Activated naive CD4-positive, alpha-beta T cell treated with anti-CD3 and anti-CD28 coated beads, Interleukin-2, amount 10 ng/mL, durations not matched to agents 7 days and 5 days (primary cell): ENCODE data around the gene MYO7B.

ENCODE experiments used
- CTCF ChIA-PET: fragments of 350-600 bp; sonication (Branson Sonifier 250); formaldehyde crosslinking; loops from one replicate; lab custom pipeline; 2021; ENCODE audit warnings: antibody characterized with exemption; lab: Charles Lee
- DNase-seq: peaks from one replicate; pipeline ENCODE4 v3.0.0-alpha.2; 2020
- H3K27ac Mint-ChIP-seq: one replicate; pipeline ENCODE4 v1.8.0; 2021; ENCODE audit warnings: mild to moderate bottlenecking, moderate library complexity, mixed read lengths
- H3K27me3 Mint-ChIP-seq: one replicate; pipeline ENCODE4 v1.8.0; 2021; ENCODE audit warnings: mild to moderate bottlenecking, mixed read lengths
- H3K36me3 Mint-ChIP-seq: one replicate; pipeline ENCODE4 v1.8.0; 2021; ENCODE audit warnings: mixed read lengths
- H3K4me1 Mint-ChIP-seq: one replicate; pipeline ENCODE4 v1.8.0; 2021; ENCODE audit warnings: mixed read lengths
- H3K4me3 Mint-ChIP-seq: one replicate; pipeline ENCODE4 v1.8.0; 2021; ENCODE audit warnings: mild to moderate bottlenecking, moderate library complexity, mixed read lengths
- H3K9me3 Mint-ChIP-seq: one replicate; pipeline ENCODE4 v1.8.0; 2021; ENCODE audit warnings: mixed read lengths

The MYO7B gene

GRCh38 chr2:127631541-127631996 is 96.1 kb downstream of the MYO7B start:
- H3K9me3 Mint-ChIP-seq, result no peaks in the 10 kb centered on the region
- H3K36me3 Mint-ChIP-seq, result peaks cover 2% of the 10 kb centered on the region
- peaks cover 6% of the 10 kb centered on the region for H3K4me1 Mint-ChIP-seq
- peaks cover 4% of the 10 kb centered on the region for H3K27me3 Mint-ChIP-seq
- CTCF ChIA-PET, result interaction anchor here (1.7 kb wide), 1 partner anchor 40 kb away, joined by 6 read pairs; no protein-coding TSS in a partner anchor
- DNase-seq, result no peak
- H3K4me3 Mint-ChIP-seq, result no peak overlapping the region
- H3K27ac Mint-ChIP-seq, result no peak overlapping the region

- peaks cover 3% of the 10 kb centered on the region for H3K27me3 Mint-ChIP-seq
- H3K4me1 Mint-ChIP-seq, result peaks cover 10% of the 10 kb centered on the region
- peaks cover 4% of the 10 kb centered on the region for H3K36me3 Mint-ChIP-seq
- H3K9me3 Mint-ChIP-seq, result no peaks in the 10 kb centered on the region
- H3K27ac Mint-ChIP-seq, result no peak overlapping the region
- no peak overlapping the region for H3K4me3 Mint-ChIP-seq
- no peak for DNase-seq
- CTCF ChIA-PET, result interaction anchor here (0.6 to 1.7 kb wide), 2 partner anchors 10 to 41 kb away, joined by 3 to 6 read pairs; no protein-coding TSS in a partner anchor
Measured at GRCh38 chr2:127631997-127632581, 96.6 kb downstream of the MYO7B start.

GRCh38 chr2:127632592-127633489 is 97.4 kb downstream of the MYO7B start:
- no peaks in the 10 kb centered on the region for H3K27me3 Mint-ChIP-seq
- no peak overlapping the region for H3K4me3 Mint-ChIP-seq
- CTCF ChIA-PET, result interaction anchor here (0.6 to 1.7 kb wide), 2 partner anchors 9 to 42 kb away, joined by 3 to 6 read pairs; no protein-coding TSS in a partner anchor
- H3K27ac Mint-ChIP-seq, result no peak overlapping the region
- no peaks in the 10 kb centered on the region for H3K9me3 Mint-ChIP-seq
- H3K4me1 Mint-ChIP-seq, result peaks cover 17% of the 10 kb centered on the region
- H3K36me3 Mint-ChIP-seq, result peaks cover 4% of the 10 kb centered on the region
- DNase-seq, result no peak

DNA sequence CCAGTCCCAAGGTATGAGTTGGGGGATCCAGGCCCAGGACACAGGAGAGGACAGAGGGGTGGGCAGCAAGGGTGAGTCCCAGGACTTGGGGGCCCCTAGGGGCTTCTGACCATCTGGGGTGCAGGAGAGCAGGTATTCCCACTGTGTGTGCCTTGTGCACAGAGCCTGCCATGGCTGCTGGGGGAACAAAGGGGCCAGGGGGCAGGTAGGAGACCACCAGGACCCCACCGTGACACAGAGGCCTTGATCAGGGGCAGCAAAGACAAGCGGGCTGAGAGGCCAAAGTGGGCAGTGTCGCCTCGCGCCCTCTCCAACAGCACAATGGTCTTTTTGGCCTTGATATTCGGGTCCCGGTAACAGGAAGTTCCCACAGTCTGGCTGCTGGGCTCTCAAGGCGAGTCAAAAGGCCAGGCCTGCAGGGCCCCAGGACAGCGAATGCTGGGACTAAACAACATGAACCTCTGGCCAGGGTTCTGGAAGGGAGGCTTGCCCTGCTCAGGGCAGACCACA is 98.1 kb downstream of the MYO7B start:
- Mint-ChIP-seq H3K4me3 (no peak overlapping the region), H3K4me1 (peaks cover 24% of the 10 kb centered on the region), H3K27me3 (no peaks in the 10 kb centered on the region), H3K36me3 (peaks cover 4% of the 10 kb centered on the region), H3K27ac (no peak overlapping the region), H3K9me3 (no peaks in the 10 kb centered on the region)
- CTCF ChIA-PET, result no interaction called here
- no peak for DNase-seq

GRCh38 chr2:127634066-127634617 is 98.7 kb downstream of the MYO7B start:
- CTCF ChIA-PET, result no interaction called here
- Mint-ChIP-seq H3K4me3 (no peak overlapping the region), H3K27me3 (no peaks in the 10 kb centered on the region), H3K9me3 (no peaks in the 10 kb centered on the region), H3K27ac (no peak overlapping the region), H3K36me3 (peaks cover 8% of the 10 kb centered on the region), H3K4me1 (peaks cover 30% of the 10 kb centered on the region)
- DNase-seq, result no peak

GRCh38 chr2:127634626-127635379 is 99.3 kb downstream of the MYO7B start:
- Mint-ChIP-seq H3K36me3 (peaks cover 9% of the 10 kb centered on the region), H3K9me3 (no peaks in the 10 kb centered on the region), H3K4me3 (no peak overlapping the region), H3K27me3 (no peaks in the 10 kb centered on the region), H3K27ac (no peak overlapping the region), H3K4me1 (peaks cover 36% of the 10 kb centered on the region)
- CTCF ChIA-PET, result no interaction called here
- no peak for DNase-seq

DNA sequence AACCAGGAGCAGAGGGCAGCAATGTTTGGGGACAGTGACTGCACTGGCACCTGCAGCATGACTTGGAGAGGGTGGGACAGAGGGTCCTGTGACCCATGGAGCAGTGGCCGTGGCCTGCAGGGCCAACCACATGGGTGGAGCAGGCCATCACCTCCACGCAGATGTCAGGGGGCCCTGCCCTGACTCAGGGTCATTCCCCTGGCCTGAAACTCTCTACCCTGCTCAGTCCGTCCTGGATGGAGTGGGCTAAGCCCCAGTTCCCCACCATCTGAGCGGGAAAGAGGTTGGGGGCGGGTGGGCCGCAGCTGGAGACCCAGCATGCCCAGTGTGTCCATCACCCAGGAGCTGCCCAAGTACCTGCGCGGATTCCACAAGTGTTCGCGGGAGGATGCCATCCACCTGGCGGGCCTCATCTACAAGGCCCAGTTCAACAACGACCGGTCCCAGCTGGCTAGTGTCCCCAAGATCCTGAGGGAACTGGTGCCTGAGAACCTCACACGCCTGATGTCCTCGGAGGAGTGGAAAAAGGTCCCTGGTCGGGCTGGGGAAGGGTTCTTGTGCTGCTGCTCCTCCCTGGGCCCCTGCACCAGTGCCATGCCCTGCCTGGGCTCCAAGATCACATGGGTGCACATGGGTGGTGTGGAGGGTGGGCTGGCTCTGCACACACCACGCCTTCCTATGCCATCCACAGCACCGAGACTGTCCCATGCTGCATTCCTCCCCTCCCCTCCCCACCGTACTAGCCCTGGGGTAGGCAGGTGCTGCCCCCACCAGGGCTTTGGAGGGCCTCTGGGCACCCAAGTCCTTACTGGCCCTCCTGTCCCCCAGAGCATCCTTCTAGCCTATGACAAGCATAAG is 100.1 kb downstream of the MYO7B start:
- no peak overlapping the region for H3K4me3 Mint-ChIP-seq
- peaks cover 44% of the 10 kb centered on the region for H3K4me1 Mint-ChIP-seq
- H3K36me3 Mint-ChIP-seq, result peaks cover 9% of the 10 kb centered on the region
- H3K27ac Mint-ChIP-seq, result no peak overlapping the region
- no peaks in the 10 kb centered on the region for H3K9me3 Mint-ChIP-seq
- H3K27me3 Mint-ChIP-seq, result no peaks in the 10 kb centered on the region
- CTCF ChIA-PET, result interaction anchor here (6.5 kb wide), 1 partner anchor 45 kb away, joined by 49 read pairs; no protein-coding TSS in a partner anchor
- DNase-seq, result no peak

- H3K27me3 Mint-ChIP-seq, result no peaks in the 10 kb centered on the region
- H3K9me3 Mint-ChIP-seq, result no peaks in the 10 kb centered on the region
- peaks cover 50% of the 10 kb centered on the region for H3K4me1 Mint-ChIP-seq
- H3K36me3 Mint-ChIP-seq, result peaks cover 9% of the 10 kb centered on the region
- no peak overlapping the region for H3K4me3 Mint-ChIP-seq
- CTCF ChIA-PET, result interaction anchor here (6.5 kb wide), 1 partner anchor 46 kb away, joined by 49 read pairs; no protein-coding TSS in a partner anchor
- H3K27ac Mint-ChIP-seq, result peak overlapping the region; percentile 73
- DNase-seq, result no peak
Measured at GRCh38 chr2:127636248-127637235, 101.1 kb downstream of the MYO7B start.

DNA sequence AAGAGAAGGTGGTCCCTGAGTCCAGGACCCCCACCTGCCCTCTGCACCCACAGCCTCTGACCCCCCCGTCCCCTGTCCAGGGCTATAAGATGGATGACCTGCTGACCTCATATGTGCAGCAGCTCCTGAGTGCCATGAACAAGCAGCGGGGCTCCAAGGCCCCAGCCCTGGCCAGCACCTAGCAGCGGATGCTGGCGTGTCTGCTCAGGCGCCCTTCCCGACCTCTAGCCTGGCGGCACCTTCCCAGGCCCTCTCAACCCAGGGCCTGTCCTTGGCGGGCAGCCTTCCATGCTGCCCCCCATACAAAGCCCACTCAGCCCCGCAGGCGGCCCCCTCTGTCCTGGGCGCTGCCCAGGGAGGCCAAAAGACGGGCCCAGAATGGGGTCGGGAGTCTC is 101.8 kb downstream of the MYO7B start:
- no peak overlapping the region for H3K4me3 Mint-ChIP-seq
- H3K4me1 Mint-ChIP-seq, result peaks cover 52% of the 10 kb centered on the region
- H3K36me3 Mint-ChIP-seq, result peaks cover 9% of the 10 kb centered on the region
- H3K27ac Mint-ChIP-seq, result peak overlapping the region; percentile 49
- no peaks in the 10 kb centered on the region for H3K27me3 Mint-ChIP-seq
- no peak for DNase-seq
- CTCF ChIA-PET, result interaction anchor here (0.9 to 6.5 kb wide), 2 partner anchors 12 to 46 kb away, joined by 3 to 49 read pairs; no protein-coding TSS in a partner anchor
- no peaks in the 10 kb centered on the region for H3K9me3 Mint-ChIP-seq

- H3K27me3 Mint-ChIP-seq, result no peaks in the 10 kb centered on the region
- peak overlapping the region; percentile 86 for H3K27ac Mint-ChIP-seq
- CTCF ChIA-PET, result interaction anchor here (0.9 to 6.5 kb wide), 2 partner anchors 11 to 47 kb away, joined by 3 to 49 read pairs; no protein-coding TSS in a partner anchor
- peaks cover 54% of the 10 kb centered on the region for H3K4me1 Mint-ChIP-seq
- DNase-seq, result peak; percentile 35
- peak overlapping the region; percentile 48 for H3K4me3 Mint-ChIP-seq
- H3K9me3 Mint-ChIP-seq, result no peaks in the 10 kb centered on the region
- H3K36me3 Mint-ChIP-seq, result peaks cover 9% of the 10 kb centered on the region
Measured at GRCh38 chr2:127637725-127638252, 102.3 kb downstream of the MYO7B start.

GRCh38 chr2:127638361-127639110 is 103.1 kb downstream of the MYO7B start:
- H3K36me3 Mint-ChIP-seq, result peaks cover 9% of the 10 kb centered on the region
- CTCF ChIA-PET, result interaction anchor here (0.5 to 6.5 kb wide), 3 partner anchors 12 to 63 kb away, joined by 3 to 49 read pairs (median 9); no protein-coding TSS in a partner anchor
- H3K27ac Mint-ChIP-seq, result peak overlapping the region; percentile 86
- H3K27me3 Mint-ChIP-seq, result no peaks in the 10 kb centered on the region
- H3K9me3 Mint-ChIP-seq, result no peaks in the 10 kb centered on the region
- H3K4me3 Mint-ChIP-seq, result peak overlapping the region; percentile 48
- H3K4me1 Mint-ChIP-seq, result peaks cover 57% of the 10 kb centered on the region
- DNase-seq, result no peak
